ENCODE data around the gene CRY2. TPM values are rescaled to one million over a fixed set of nuclear protein-coding genes. Genes with fewer than 3 reads are reported as not detected.

Gene CRY2
- total and polyA plus RNA-seq, 2 experiments from 2014 or later: 9.5 to 15.4 TPM

DNA sequence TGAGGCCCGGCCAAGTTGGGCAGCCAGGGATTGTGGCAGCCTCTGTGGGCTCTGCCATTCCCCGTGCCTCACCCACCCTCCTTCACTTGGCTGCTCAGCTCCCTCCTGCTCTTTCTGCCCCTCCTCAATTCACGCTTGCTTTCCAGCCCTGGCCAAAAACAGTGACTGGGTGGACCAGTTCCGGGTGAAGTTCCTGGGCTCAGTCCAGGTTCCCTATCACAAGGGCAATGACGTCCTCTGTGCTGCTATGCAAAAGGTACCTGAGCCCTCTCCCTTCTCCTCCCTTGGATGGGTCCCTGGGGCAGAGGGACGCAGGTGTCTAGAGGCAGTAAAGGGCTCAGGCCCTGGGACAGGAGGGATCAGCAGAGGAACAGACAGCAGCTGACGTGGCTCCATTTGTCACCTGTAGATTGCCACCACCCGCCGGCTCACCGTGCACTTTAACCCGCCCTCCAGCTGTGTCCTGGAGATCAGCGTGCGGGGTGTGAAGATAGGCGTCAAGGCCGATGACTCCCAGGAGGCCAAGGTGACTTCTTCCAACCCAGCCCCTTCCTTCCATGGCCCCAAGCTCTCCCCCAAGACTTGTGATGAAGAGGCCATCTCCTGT is 57.1 kb downstream of the CRY2 start:
- Histone ChIP-seq H3F3A (replicated peaks; ENCODE audit: low read depth) (no peaks in the 10 kb centered on the region), H3K4me2 (no peak overlapping the region), H3K36me3 (ENCODE audit: insufficient read depth) (no peaks in the 10 kb centered on the region), H2AFZ (no peak overlapping the region), H3K9me2 (ENCODE audit: insufficient read depth) (no peaks in the 10 kb centered on the region), H3K4me3 (no peak overlapping the region), H3K4me1 (ENCODE audit: insufficient read depth) (peaks cover 6% of the 10 kb centered on the region; the same call in 1 of the 2 replicates), H3K27me3 (ENCODE audit: insufficient read depth) (peaks cover 3% of the 10 kb centered on the region; the same call in 1 of the 2 replicates), H3K27ac (ENCODE audit: low read depth) (no peak overlapping the region), H3K79me2 (replicated peaks; ENCODE audit: insufficient read depth) (no peaks in the 10 kb centered on the region; the same call in 1 of the 2 replicates), H4K20me1 (replicated peaks; ENCODE audit: insufficient read depth) (peaks cover 3% of the 10 kb centered on the region)
- Mint-ChIP-seq H3K4me1 (peaks cover 8% of the 10 kb centered on the region), H3K9me3 (no peaks in the 10 kb centered on the region), H3K27me3 (ENCODE audit: insufficient read depth, low read depth, poor library complexity) (peaks cover 32% of the 10 kb centered on the region), H3K27ac (no peak overlapping the region), H3K36me3 (ENCODE audit: low read depth) (peaks cover 19% of the 10 kb centered on the region), H3K4me3 (no peak overlapping the region)
- TF ChIP-seq, protein P1, sequence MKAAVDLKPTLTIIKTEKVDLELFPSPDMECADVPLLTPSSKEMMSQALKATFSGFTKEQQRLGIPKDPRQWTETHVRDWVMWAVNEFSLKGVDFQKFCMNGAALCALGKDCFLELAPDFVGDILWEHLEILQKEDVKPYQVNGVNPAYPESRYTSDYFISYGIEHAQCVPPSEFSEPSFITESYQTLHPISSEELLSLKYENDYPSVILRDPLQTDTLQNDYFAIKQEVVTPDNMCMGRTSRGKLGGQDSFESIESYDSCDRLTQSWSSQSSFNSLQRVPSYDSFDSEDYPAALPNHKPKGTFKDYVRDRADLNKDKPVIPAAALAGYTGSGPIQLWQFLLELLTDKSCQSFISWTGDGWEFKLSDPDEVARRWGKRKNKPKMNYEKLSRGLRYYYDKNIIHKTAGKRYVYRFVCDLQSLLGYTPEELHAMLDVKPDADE (IDR thresholded peaks at IDR 0.05): no peak
- TF ChIP-seq EZH2 (IDR thresholded peaks at IDR 0.05; ENCODE audit: low read depth, unreplicated experiment) (no peak), STAT1 (IDR thresholded peaks at IDR 0.05; ENCODE audit: unreplicated experiment) (no peak), ZNF114 (CRISPR knock-in tag; IDR thresholded peaks at IDR 0.05) (no peak), CREB1 (CRISPR knock-in tag; IDR thresholded peaks at IDR 0.05; ENCODE audit: low read depth) (no peak), NANOG (IDR thresholded peaks at IDR 0.05; ENCODE audit: borderline replicate concordance) (no peak), POLR2AphosphoS5 (IDR thresholded peaks at IDR 0.05; ENCODE audit: low read depth) (no peak), JUNB (IDR thresholded peaks at IDR 0.05; ENCODE audit: unreplicated experiment) (no peak), EZH2phosphoT487 (IDR thresholded peaks at IDR 0.05; ENCODE audit: unreplicated experiment) (no peak), ZNF331 (CRISPR knock-in tag; IDR thresholded peaks at IDR 0.05; ENCODE audit: low read depth) (no peak)
- TF ChIP-seq, protein P2, sequence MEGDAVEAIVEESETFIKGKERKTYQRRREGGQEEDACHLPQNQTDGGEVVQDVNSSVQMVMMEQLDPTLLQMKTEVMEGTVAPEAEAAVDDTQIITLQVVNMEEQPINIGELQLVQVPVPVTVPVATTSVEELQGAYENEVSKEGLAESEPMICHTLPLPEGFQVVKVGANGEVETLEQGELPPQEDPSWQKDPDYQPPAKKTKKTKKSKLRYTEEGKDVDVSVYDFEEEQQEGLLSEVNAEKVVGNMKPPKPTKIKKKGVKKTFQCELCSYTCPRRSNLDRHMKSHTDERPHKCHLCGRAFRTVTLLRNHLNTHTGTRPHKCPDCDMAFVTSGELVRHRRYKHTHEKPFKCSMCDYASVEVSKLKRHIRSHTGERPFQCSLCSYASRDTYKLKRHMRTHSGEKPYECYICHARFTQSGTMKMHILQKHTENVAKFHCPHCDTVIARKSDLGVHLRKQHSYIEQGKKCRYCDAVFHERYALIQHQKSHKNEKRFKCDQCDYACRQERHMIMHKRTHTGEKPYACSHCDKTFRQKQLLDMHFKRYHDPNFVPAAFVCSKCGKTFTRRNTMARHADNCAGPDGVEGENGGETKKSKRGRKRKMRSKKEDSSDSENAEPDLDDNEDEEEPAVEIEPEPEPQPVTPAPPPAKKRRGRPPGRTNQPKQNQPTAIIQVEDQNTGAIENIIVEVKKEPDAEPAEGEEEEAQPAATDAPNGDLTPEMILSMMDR (conservative IDR thresholded peaks at IDR 0.05; ENCODE audit: low read depth in 2 of 2): no peak
- TF ChIP-seq, protein P3, sequence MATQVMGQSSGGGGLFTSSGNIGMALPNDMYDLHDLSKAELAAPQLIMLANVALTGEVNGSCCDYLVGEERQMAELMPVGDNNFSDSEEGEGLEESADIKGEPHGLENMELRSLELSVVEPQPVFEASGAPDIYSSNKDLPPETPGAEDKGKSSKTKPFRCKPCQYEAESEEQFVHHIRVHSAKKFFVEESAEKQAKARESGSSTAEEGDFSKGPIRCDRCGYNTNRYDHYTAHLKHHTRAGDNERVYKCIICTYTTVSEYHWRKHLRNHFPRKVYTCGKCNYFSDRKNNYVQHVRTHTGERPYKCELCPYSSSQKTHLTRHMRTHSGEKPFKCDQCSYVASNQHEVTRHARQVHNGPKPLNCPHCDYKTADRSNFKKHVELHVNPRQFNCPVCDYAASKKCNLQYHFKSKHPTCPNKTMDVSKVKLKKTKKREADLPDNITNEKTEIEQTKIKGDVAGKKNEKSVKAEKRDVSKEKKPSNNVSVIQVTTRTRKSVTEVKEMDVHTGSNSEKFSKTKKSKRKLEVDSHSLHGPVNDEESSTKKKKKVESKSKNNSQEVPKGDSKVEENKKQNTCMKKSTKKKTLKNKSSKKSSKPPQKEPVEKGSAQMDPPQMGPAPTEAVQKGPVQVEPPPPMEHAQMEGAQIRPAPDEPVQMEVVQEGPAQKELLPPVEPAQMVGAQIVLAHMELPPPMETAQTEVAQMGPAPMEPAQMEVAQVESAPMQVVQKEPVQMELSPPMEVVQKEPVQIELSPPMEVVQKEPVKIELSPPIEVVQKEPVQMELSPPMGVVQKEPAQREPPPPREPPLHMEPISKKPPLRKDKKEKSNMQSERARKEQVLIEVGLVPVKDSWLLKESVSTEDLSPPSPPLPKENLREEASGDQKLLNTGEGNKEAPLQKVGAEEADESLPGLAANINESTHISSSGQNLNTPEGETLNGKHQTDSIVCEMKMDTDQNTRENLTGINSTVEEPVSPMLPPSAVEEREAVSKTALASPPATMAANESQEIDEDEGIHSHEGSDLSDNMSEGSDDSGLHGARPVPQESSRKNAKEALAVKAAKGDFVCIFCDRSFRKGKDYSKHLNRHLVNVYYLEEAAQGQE (IDR thresholded peaks at IDR 0.05; ENCODE audit: unreplicated experiment): no peak
- TF ChIP-seq, protein P4, sequence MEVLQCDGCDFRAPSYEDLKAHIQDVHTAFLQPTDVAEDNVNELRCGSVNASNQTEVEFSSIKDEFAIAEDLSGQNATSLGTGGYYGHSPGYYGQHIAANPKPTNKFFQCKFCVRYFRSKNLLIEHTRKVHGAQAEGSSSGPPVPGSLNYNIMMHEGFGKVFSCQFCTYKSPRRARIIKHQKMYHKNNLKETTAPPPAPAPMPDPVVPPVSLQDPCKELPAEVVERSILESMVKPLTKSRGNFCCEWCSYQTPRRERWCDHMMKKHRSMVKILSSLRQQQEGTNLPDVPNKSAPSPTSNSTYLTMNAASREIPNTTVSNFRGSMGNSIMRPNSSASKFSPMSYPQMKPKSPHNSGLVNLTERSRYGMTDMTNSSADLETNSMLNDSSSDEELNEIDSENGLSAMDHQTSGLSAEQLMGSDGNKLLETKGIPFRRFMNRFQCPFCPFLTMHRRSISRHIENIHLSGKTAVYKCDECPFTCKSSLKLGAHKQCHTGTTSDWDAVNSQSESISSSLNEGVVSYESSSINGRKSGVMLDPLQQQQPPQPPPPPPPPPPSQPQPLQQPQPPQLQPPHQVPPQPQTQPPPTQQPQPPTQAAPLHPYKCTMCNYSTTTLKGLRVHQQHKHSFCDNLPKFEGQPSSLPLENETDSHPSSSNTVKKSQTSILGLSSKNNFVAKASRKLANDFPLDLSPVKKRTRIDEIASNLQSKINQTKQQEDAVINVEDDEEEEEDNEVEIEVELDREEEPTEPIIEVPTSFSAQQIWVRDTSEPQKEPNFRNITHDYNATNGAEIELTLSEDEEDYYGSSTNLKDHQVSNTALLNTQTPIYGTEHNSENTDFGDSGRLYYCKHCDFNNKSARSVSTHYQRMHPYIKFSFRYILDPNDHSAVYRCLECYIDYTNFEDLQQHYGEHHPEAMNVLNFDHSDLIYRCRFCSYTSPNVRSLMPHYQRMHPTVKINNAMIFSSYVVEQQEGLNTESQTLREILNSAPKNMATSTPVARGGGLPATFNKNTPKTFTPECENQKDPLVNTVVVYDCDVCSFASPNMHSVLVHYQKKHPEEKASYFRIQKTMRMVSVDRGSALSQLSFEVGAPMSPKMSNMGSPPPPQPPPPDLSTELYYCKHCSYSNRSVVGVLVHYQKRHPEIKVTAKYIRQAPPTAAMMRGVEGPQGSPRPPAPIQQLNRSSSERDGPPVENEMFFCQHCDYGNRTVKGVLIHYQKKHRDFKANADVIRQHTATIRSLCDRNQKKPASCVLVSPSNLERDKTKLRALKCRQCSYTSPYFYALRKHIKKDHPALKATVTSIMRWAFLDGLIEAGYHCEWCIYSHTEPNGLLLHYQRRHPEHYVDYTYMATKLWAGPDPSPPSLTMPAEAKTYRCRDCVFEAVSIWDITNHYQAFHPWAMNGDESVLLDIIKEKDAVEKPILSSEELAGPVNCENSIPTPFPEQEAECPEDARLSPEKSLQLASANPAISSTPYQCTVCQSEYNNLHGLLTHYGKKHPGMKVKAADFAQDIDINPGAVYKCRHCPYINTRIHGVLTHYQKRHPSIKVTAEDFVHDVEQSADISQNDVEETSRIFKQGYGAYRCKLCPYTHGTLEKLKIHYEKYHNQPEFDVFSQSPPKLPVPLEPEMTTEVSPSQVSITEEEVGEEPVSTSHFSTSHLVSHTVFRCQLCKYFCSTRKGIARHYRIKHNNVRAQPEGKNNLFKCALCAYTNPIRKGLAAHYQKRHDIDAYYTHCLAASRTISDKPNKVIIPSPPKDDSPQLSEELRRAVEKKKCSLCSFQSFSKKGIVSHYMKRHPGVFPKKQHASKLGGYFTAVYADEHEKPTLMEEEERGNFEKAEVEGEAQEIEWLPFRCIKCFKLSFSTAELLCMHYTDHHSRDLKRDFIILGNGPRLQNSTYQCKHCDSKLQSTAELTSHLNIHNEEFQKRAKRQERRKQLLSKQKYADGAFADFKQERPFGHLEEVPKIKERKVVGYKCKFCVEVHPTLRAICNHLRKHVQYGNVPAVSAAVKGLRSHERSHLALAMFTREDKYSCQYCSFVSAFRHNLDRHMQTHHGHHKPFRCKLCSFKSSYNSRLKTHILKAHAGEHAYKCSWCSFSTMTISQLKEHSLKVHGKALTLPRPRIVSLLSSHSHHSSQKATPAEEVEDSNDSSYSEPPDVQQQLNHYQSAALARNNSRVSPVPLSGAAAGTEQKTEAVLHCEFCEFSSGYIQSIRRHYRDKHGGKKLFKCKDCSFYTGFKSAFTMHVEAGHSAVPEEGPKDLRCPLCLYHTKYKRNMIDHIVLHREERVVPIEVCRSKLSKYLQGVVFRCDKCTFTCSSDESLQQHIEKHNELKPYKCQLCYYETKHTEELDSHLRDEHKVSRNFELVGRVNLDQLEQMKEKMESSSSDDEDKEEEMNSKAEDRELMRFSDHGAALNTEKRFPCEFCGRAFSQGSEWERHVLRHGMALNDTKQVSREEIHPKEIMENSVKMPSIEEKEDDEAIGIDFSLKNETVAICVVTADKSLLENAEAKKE (CRISPR knock-in tag; IDR thresholded peaks at IDR 0.05): no peak
- ATAC-seq (no peak), DNase-seq (ENCODE audit: low spot score) (no peak)

All from GM23338 (cell line).